Kidney glomerular epithelial cell (primary cell): Measurements from ENCODE around the gene THAP11.

Source experiments
- DNase-seq: peaks from one replicate; lab custom pipeline; 2025; lab: John Stamatoyannopoulos, UW

THAP11 gene

GRCh38 chr16:67841816-67842508, at the start of gene THAP11:
TSS of gene THAP11 (plus strand) at chr16:67842320. CDS start at chr16:67842555, 235 bp downstream.
- DNase-seq: peak; percentile 92

- no peak for DNase-seq
These were observed 45.9 kb upstream of the THAP11 start for GRCh38 chr16:67796099-67796718.

- DNase-seq: no peak
These were observed 41.7 kb upstream of the THAP11 start for GRCh38 chr16:67800338-67800926.

- DNase-seq: no peak
These were observed 40.9 kb upstream of the THAP11 start for GRCh38 chr16:67801241-67801640.

GRCh38 chr16:67801883-67802282, 40.2 kb upstream of the THAP11 start:
- DNase-seq: no peak

- no peak for DNase-seq
These were observed 38.2 kb upstream of the THAP11 start for GRCh38 chr16:67803894-67804293.

- no peak for DNase-seq
These were observed 37.1 kb upstream of the THAP11 start for GRCh38 chr16:67804853-67805542.

GRCh38 chr16:67805718-67806427, 36.2 kb upstream of the THAP11 start:
- DNase-seq: no peak

GRCh38 chr16:67806428-67807147, 35.5 kb upstream of the THAP11 start, which contains the start of the genes RANBP10 and TSNAXIP1:
TSS of gene RANBP10 (minus strand) at chr16:67806560. CDS start at chr16:67806536, 24 bp downstream.
TSS of gene TSNAXIP1 (plus strand) at chr16:67806889. CDS start at chr16:67807150, 261 bp downstream.
- DNase-seq: peak; percentile 100

- DNase-seq: no peak
These were observed 34.9 kb upstream of the THAP11 start for GRCh38 chr16:67807148-67807682.

- DNase-seq: no peak
These were observed 30.2 kb upstream of the THAP11 start for GRCh38 chr16:67811899-67812298.

GRCh38 chr16:67814567-67814966, 27.6 kb upstream of the THAP11 start:
- DNase-seq: no peak

GRCh38 chr16:67820608-67821259, 21.4 kb upstream of the THAP11 start:
- DNase-seq: no peak

- no peak for DNase-seq
These were observed 19.6 kb upstream of the THAP11 start for GRCh38 chr16:67822511-67822910.

GRCh38 chr16:67825119-67825518, 17.0 kb upstream of the THAP11 start:
- no peak for DNase-seq

GRCh38 chr16:67825906-67826305, 16.2 kb upstream of the THAP11 start:
- no peak for DNase-seq

- DNase-seq: no peak
These were observed 13.5 kb upstream of the THAP11 start for GRCh38 chr16:67828651-67829050.

GRCh38 chr16:67833030-67833414, 9.1 kb upstream of the THAP11 start:
- peak; percentile 16 for DNase-seq

GRCh38 chr16:67833415-67834241, 8.5 kb upstream of the THAP11 start:
- peak; percentile 81 for DNase-seq

- DNase-seq: no peak
These were observed 7.9 kb upstream of the THAP11 start for GRCh38 chr16:67834242-67834614.
